GM23338 (cell line): ENCODE measurements around the gene DCD.

Experiments used
- CREB1 ChIP-seq: fragments of 250-450 bp; sonication (Bioruptor Pico); IDR thresholded peaks from 2 replicates; pipeline ENCODE4 v1.5.0; 2020; ENCODE audit warnings: low read depth, mild to moderate bottlenecking, moderate library complexity
- EZH2 ChIP-seq: fragments of 200-600 bp; sonication (generic); IDR thresholded peaks from one replicate; pipeline ENCODE4 v1.8.0; 2017; ENCODE audit warnings: antibody characterized with exemption, mild to moderate bottlenecking, low read depth; ENCODE audit not compliant: unreplicated experiment
- EZH2phosphoT487 ChIP-seq: fragments of 200-600 bp; sonication (generic); IDR thresholded peaks from one replicate; pipeline ENCODE4 v1.8.1; 2018; ENCODE audit warnings: antibody characterized with exemption; ENCODE audit not compliant: unreplicated experiment
- JUNB ChIP-seq: IDR thresholded peaks from one replicate; pipeline ENCODE4 v1.6.1; 2016; ENCODE audit warnings: antibody characterized with exemption; ENCODE audit not compliant: unreplicated experiment
- NANOG ChIP-seq: IDR thresholded peaks from 2 replicates; pipeline ENCODE4 v1.6.1; 2016; ENCODE audit warnings: antibody characterized with exemption, borderline replicate concordance
- POLR2AphosphoS5 ChIP-seq: IDR thresholded peaks from 2 replicates; pipeline ENCODE4 v1.6.1; 2016; ENCODE audit warnings: antibody characterized with exemption, low read depth
- STAT1 ChIP-seq: IDR thresholded peaks from one replicate; pipeline ENCODE4 v1.6.1; 2016; ENCODE audit warnings: antibody characterized with exemption; ENCODE audit not compliant: unreplicated experiment
- ZNF114 ChIP-seq: fragments of 250-450 bp; sonication (Bioruptor Pico); IDR thresholded peaks from 2 replicates; pipeline ENCODE4 v1.5.0; 2020; ENCODE audit warnings: mild to moderate bottlenecking, moderate library complexity
- ZNF331 ChIP-seq: fragments of 250-450 bp; sonication (Bioruptor Pico); IDR thresholded peaks from 2 replicates; pipeline ENCODE4 v1.5.0; 2020; ENCODE audit warnings: low read depth, mild to moderate bottlenecking, moderate library complexity
- TF ChIP-seq, protein P1 (sequence below), 2 experiments: fragments of 200-600 bp in 1 of 2; sonication (generic) in 1 of 2; conservative IDR thresholded peaks; 2 replicates each; pipeline versions ENCODE4 v1.5.1 to v1.6.1; 2016 to 2017; ENCODE audit warnings: antibody characterized with exemption in 2 of 2, low read depth in 2 of 2, mild to moderate bottlenecking in 2 of 2, moderate library complexity in 1 of 2
- TF ChIP-seq, protein P2 (sequence below): IDR thresholded peaks from one replicate; pipeline ENCODE4 v1.6.1; 2018; ENCODE audit warnings: antibody characterized with exemption; ENCODE audit not compliant: unreplicated experiment
- TF ChIP-seq, protein P3 (sequence below): fragments of 250-450 bp; sonication (Bioruptor Pico); IDR thresholded peaks from 2 replicates; pipeline ENCODE4 v1.5.0; 2020; ENCODE audit warnings: mild to moderate bottlenecking, moderate library complexity
- TF ChIP-seq, protein P4 (sequence below): IDR thresholded peaks from 2 replicates; pipeline ENCODE4 v1.6.1; 2016; ENCODE audit warnings: antibody characterized with exemption

DNA sequence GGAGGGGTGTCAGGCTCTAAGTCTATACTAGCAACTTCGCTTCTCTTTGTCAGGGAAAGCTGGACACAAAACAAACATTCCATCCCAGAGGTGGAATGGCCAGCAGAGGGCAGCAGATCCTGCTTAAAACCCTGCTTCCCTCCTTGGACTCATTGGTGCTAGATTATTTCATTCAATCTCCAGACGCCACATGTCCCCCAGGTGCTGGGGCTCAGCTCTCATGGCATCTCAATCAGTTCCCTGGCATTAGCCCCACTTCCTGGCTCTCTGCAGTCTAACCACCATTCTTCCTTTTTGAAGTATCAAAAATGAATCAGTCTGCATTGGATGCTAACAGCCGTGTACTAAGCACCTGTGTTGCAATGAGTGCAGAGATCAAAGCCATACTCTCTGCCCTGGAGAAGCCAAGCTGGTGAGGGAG lies 51.6 kb downstream of the DCD start:
- TF ChIP-seq EZH2phosphoT487 (no peak), POLR2AphosphoS5 (no peak), ZNF114 (CRISPR knock-in tag) (no peak), EZH2 (no peak), CREB1 (CRISPR knock-in tag) (no peak), JUNB (no peak), ZNF331 (CRISPR knock-in tag) (no peak), STAT1 (no peak), NANOG (no peak)
- TF ChIP-seq, protein P1, sequence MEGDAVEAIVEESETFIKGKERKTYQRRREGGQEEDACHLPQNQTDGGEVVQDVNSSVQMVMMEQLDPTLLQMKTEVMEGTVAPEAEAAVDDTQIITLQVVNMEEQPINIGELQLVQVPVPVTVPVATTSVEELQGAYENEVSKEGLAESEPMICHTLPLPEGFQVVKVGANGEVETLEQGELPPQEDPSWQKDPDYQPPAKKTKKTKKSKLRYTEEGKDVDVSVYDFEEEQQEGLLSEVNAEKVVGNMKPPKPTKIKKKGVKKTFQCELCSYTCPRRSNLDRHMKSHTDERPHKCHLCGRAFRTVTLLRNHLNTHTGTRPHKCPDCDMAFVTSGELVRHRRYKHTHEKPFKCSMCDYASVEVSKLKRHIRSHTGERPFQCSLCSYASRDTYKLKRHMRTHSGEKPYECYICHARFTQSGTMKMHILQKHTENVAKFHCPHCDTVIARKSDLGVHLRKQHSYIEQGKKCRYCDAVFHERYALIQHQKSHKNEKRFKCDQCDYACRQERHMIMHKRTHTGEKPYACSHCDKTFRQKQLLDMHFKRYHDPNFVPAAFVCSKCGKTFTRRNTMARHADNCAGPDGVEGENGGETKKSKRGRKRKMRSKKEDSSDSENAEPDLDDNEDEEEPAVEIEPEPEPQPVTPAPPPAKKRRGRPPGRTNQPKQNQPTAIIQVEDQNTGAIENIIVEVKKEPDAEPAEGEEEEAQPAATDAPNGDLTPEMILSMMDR (conservative IDR thresholded peaks at IDR 0.05; ENCODE audit: low read depth in 2 of 2), result peak; percentile 83 to 89
- TF ChIP-seq, protein P2, sequence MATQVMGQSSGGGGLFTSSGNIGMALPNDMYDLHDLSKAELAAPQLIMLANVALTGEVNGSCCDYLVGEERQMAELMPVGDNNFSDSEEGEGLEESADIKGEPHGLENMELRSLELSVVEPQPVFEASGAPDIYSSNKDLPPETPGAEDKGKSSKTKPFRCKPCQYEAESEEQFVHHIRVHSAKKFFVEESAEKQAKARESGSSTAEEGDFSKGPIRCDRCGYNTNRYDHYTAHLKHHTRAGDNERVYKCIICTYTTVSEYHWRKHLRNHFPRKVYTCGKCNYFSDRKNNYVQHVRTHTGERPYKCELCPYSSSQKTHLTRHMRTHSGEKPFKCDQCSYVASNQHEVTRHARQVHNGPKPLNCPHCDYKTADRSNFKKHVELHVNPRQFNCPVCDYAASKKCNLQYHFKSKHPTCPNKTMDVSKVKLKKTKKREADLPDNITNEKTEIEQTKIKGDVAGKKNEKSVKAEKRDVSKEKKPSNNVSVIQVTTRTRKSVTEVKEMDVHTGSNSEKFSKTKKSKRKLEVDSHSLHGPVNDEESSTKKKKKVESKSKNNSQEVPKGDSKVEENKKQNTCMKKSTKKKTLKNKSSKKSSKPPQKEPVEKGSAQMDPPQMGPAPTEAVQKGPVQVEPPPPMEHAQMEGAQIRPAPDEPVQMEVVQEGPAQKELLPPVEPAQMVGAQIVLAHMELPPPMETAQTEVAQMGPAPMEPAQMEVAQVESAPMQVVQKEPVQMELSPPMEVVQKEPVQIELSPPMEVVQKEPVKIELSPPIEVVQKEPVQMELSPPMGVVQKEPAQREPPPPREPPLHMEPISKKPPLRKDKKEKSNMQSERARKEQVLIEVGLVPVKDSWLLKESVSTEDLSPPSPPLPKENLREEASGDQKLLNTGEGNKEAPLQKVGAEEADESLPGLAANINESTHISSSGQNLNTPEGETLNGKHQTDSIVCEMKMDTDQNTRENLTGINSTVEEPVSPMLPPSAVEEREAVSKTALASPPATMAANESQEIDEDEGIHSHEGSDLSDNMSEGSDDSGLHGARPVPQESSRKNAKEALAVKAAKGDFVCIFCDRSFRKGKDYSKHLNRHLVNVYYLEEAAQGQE, result no peak
- TF ChIP-seq, protein P3, sequence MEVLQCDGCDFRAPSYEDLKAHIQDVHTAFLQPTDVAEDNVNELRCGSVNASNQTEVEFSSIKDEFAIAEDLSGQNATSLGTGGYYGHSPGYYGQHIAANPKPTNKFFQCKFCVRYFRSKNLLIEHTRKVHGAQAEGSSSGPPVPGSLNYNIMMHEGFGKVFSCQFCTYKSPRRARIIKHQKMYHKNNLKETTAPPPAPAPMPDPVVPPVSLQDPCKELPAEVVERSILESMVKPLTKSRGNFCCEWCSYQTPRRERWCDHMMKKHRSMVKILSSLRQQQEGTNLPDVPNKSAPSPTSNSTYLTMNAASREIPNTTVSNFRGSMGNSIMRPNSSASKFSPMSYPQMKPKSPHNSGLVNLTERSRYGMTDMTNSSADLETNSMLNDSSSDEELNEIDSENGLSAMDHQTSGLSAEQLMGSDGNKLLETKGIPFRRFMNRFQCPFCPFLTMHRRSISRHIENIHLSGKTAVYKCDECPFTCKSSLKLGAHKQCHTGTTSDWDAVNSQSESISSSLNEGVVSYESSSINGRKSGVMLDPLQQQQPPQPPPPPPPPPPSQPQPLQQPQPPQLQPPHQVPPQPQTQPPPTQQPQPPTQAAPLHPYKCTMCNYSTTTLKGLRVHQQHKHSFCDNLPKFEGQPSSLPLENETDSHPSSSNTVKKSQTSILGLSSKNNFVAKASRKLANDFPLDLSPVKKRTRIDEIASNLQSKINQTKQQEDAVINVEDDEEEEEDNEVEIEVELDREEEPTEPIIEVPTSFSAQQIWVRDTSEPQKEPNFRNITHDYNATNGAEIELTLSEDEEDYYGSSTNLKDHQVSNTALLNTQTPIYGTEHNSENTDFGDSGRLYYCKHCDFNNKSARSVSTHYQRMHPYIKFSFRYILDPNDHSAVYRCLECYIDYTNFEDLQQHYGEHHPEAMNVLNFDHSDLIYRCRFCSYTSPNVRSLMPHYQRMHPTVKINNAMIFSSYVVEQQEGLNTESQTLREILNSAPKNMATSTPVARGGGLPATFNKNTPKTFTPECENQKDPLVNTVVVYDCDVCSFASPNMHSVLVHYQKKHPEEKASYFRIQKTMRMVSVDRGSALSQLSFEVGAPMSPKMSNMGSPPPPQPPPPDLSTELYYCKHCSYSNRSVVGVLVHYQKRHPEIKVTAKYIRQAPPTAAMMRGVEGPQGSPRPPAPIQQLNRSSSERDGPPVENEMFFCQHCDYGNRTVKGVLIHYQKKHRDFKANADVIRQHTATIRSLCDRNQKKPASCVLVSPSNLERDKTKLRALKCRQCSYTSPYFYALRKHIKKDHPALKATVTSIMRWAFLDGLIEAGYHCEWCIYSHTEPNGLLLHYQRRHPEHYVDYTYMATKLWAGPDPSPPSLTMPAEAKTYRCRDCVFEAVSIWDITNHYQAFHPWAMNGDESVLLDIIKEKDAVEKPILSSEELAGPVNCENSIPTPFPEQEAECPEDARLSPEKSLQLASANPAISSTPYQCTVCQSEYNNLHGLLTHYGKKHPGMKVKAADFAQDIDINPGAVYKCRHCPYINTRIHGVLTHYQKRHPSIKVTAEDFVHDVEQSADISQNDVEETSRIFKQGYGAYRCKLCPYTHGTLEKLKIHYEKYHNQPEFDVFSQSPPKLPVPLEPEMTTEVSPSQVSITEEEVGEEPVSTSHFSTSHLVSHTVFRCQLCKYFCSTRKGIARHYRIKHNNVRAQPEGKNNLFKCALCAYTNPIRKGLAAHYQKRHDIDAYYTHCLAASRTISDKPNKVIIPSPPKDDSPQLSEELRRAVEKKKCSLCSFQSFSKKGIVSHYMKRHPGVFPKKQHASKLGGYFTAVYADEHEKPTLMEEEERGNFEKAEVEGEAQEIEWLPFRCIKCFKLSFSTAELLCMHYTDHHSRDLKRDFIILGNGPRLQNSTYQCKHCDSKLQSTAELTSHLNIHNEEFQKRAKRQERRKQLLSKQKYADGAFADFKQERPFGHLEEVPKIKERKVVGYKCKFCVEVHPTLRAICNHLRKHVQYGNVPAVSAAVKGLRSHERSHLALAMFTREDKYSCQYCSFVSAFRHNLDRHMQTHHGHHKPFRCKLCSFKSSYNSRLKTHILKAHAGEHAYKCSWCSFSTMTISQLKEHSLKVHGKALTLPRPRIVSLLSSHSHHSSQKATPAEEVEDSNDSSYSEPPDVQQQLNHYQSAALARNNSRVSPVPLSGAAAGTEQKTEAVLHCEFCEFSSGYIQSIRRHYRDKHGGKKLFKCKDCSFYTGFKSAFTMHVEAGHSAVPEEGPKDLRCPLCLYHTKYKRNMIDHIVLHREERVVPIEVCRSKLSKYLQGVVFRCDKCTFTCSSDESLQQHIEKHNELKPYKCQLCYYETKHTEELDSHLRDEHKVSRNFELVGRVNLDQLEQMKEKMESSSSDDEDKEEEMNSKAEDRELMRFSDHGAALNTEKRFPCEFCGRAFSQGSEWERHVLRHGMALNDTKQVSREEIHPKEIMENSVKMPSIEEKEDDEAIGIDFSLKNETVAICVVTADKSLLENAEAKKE, result no peak
- TF ChIP-seq, protein P4, sequence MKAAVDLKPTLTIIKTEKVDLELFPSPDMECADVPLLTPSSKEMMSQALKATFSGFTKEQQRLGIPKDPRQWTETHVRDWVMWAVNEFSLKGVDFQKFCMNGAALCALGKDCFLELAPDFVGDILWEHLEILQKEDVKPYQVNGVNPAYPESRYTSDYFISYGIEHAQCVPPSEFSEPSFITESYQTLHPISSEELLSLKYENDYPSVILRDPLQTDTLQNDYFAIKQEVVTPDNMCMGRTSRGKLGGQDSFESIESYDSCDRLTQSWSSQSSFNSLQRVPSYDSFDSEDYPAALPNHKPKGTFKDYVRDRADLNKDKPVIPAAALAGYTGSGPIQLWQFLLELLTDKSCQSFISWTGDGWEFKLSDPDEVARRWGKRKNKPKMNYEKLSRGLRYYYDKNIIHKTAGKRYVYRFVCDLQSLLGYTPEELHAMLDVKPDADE, result no peak
